Muscle of leg (tissue), 11 donors: ENCODE data around the gene MIER3. TPM values are rescaled to one million over a fixed set of nuclear protein-coding genes. Genes with fewer than 3 reads are reported as not detected.

ENCODE experiments used
- DNase-seq: peaks from one replicate; pipeline ENCODE4 v3.0.0; 2013
- H3K27ac ChIP-seq: one replicate; pipeline ENCODE4 v1.5.1; 2013; ENCODE audit warnings: mild to moderate bottlenecking, low read length, control low read depth
- H3K27me3 ChIP-seq: one replicate; pipeline ENCODE4 v1.6.1; 2013; ENCODE audit warnings: low read length; ENCODE audit not compliant: control insufficient read depth, insufficient read depth
- H3K36me3 ChIP-seq: one replicate; pipeline ENCODE4 v1.6.1; 2013; ENCODE audit warnings: low read length; ENCODE audit not compliant: control insufficient read depth, insufficient read depth
- H3K4me1 ChIP-seq: one replicate; pipeline ENCODE4 v1.6.1; 2013; ENCODE audit warnings: low read length; ENCODE audit not compliant: control insufficient read depth, insufficient read depth
- H3K4me3 ChIP-seq: one replicate; pipeline ENCODE4 v1.5.1; 2013; ENCODE audit warnings: low read length, control low read depth
- H3K9me3 ChIP-seq: replicated peaks from 2 replicates; pipeline ENCODE4 v1.6.1; 2013; ENCODE audit warnings: low read depth, low read length; ENCODE audit not compliant: control insufficient read depth
- WGBS: methylation state at CpG from one replicate; pipeline ENCODE4 v1.1.5; 2013; ENCODE audit warnings: missing lambda C conversion rate; ENCODE audit not compliant: insufficient coverage; 5-methylcytosine and 5-hydroxymethylcytosine counted together
- polyA plus RNA-seq, 8 donors: library from polyadenylated mRNA; unstranded; fragments of 120-200 nt; gene quantifications; one replicate each; pipeline versions ENCODE4 v1.2.1 to v1.2.3, GENCODE V29; 2013; ENCODE audit warnings: inconsistent platforms in 1 of 8, low replicate concordance in 1 of 8; ENCODE audit not compliant: insufficient read length in 8 of 8, insufficient read depth in 1 of 8
- total RNA-seq: library from RNA; stranded (reverse); fragments of 120-200 nt; gene quantifications from one replicate; pipeline ENCODE4 v1.2.4, GENCODE V29; 2013

MIER3 gene
- total and polyA plus RNA-seq, 9 donors: 15.0 to 28.5 (median 20.3) TPM

DNA sequence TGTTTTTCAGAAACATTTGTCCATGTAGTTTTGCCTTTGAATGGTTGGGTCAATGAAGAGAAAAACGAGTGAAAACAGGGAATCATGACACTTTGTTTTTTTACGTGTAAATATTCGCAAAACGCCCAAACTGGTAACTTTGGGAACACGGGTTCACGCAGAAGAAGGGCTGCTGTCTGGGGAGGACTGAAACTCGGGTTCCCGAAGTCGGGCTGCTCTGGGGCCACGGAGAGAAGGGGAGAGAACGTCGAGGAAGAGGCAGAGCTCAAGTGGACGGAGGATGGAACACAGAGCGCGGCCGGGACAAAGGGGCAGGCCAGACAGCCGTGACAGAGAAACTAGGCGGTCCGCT lies 43.0 kb downstream of the MIER3 start:
- Histone ChIP-seq H3K27me3 (no peaks in the 10 kb centered on the region), H3K4me1 (peaks cover 2% of the 10 kb centered on the region), H3K9me3 (no peaks in the 10 kb centered on the region), H3K36me3 (no peaks in the 10 kb centered on the region), H3K27ac (peak overlapping the region; percentile 96), H3K4me3 (peak overlapping the region; percentile 62)
- WGBS: 0% methylated on average over 19 of the region's 19 CpGs
- DNase-seq: no peak

DNA sequence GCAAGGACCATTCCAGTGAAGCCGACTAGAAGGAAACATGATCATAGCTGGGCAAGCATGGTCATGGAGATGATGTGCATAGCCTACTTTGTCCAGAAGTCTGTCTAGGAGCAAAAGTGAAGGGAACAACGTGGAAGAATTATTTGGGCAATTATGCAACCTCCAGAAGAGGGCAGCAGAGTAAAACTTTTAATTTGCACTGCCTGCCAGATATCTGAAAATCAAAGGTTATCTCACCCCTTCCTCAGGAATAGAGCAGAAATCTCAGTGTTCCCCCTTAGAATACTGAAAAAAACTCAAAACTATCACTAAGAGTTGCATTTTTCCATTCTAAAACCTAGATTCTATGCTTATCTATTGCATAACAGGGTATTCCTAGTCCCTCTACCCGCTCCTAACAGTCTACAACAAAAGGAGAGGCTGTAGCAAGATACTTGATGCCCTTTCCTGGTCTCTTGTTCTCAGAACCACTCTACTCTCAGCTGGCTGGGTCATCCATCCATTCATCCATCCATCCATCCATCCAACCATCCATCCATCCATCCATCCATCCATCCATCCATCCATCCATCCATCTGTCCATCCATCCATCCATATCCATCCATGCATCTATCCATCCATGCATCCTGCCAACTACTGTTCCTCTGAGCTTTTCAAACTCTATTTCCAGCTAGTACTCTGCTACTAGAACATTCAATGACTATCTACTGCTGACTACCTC lies 50.9 kb downstream of the MIER3 start:
- no peaks in the 10 kb centered on the region for H3K27me3 ChIP-seq
- peak; percentile 45 for DNase-seq
- H3K4me3 ChIP-seq: no peak overlapping the region
- no peaks in the 10 kb centered on the region for H3K4me1 ChIP-seq
- WGBS: 52% methylated on average over 2 of the region's 3 CpGs
- H3K27ac ChIP-seq: no peak overlapping the region
- H3K36me3 ChIP-seq: no peaks in the 10 kb centered on the region
- H3K9me3 ChIP-seq: no peaks in the 10 kb centered on the region

GRCh38 chr5:56900395-56900794 lies 51.5 kb downstream of the MIER3 start:
- no peaks in the 10 kb centered on the region for H3K27me3 ChIP-seq
- H3K36me3 ChIP-seq: no peaks in the 10 kb centered on the region
- H3K27ac ChIP-seq: no peak overlapping the region
- no peaks in the 10 kb centered on the region for H3K9me3 ChIP-seq
- no peaks in the 10 kb centered on the region for H3K4me1 ChIP-seq
- H3K4me3 ChIP-seq: no peak overlapping the region
- WGBS: 92% methylated on average over 1 of the region's 4 CpGs
- no peak for DNase-seq

GRCh38 chr5:56898213-56898612 lies 53.7 kb downstream of the MIER3 start:
- no peaks in the 10 kb centered on the region for H3K27me3 ChIP-seq
- peaks cover 5% of the 10 kb centered on the region for H3K36me3 ChIP-seq
- no peak for DNase-seq
- no peaks in the 10 kb centered on the region for H3K9me3 ChIP-seq
- H3K27ac ChIP-seq: no peak overlapping the region
- WGBS: 55% methylated on average over 2 of the region's 4 CpGs
- H3K4me1 ChIP-seq: no peaks in the 10 kb centered on the region
- H3K4me3 ChIP-seq: no peak overlapping the region

DNA sequence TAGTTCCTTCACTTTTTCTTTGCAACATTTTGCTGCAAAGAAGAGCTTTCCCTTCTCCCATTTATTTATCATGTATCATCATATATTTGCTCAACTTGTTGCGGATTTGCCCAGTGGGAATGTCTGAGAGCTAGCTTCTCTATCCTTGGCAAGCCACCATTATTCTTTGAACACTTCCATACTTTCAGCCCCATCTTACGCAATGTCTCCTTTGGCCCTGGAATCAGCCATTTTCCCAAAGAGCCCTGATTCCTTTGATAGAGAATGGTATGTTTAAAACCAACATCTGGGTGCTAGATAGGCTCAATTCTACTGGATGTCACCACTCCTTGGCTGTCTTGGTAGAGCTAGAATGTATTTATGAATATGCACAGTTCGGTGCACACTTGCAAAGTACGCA lies 55.2 kb downstream of the MIER3 start:
- Histone ChIP-seq H3K9me3 (no peaks in the 10 kb centered on the region), H3K27ac (no peak overlapping the region), H3K4me3 (no peak overlapping the region), H3K36me3 (peaks cover 5% of the 10 kb centered on the region), H3K4me1 (no peaks in the 10 kb centered on the region), H3K27me3 (no peaks in the 10 kb centered on the region)
- no peak for DNase-seq
- WGBS: 93% methylated on average over 2 of the region's 4 CpGs

GRCh38 chr5:56893251-56893951 lies 58.5 kb downstream of the MIER3 start:
- no peak overlapping the region for H3K27ac ChIP-seq
- no peak overlapping the region for H3K4me3 ChIP-seq
- no peaks in the 10 kb centered on the region for H3K27me3 ChIP-seq
- DNase-seq: no peak
- H3K4me1 ChIP-seq: no peaks in the 10 kb centered on the region
- 89% methylated on average over 4 of the region's 5 CpGs for WGBS
- no peaks in the 10 kb centered on the region for H3K9me3 ChIP-seq
- H3K36me3 ChIP-seq: peaks cover 11% of the 10 kb centered on the region

DNA sequence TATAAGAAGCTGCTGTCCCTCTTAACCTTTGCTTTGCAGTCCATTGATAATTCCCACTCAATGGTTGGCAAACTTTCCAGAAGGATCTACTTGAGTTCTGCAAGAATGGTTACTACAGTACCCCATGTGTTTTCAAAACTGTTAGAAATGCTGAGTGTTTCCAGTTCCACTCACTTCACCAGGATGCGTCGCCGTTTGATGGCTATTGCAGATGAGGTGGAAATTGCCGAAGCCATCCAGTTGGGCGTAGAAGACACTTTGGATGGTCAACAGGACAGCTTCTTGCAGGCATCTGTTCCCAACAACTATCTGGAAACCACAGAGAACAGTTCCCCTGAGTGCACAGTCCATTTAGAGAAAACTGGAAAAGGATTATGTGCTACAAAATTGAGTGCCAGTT lies 70.4 kb downstream of the MIER3 start:
- no peak overlapping the region for H3K4me3 ChIP-seq
- H3K9me3 ChIP-seq: no peaks in the 10 kb centered on the region
- H3K27ac ChIP-seq: no peak overlapping the region
- DNase-seq: no peak
- no peaks in the 10 kb centered on the region for H3K27me3 ChIP-seq
- no CpG with 5 or more reads among the region's 5 CpGs for WGBS
- H3K4me1 ChIP-seq: no peaks in the 10 kb centered on the region
- H3K36me3 ChIP-seq: peaks cover 44% of the 10 kb centered on the region

DNA sequence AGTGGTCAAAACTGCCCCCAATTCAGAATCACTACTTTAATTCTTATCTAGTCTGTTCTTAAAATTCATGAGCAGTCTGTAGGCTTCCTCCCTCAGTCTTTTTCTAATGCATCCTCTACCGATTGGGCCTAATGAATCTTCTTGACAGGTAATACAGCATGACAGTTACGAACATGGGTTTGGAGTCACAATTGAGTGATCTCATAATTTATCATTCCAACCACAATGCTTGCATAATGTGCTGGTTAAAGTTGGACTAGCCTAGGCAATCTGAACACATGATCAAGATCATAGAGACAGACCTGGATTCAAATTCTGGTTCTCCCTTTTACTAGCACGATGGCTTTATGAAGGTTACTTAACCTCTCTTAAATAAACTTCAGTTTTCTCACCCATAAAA lies 75.6 kb downstream of the MIER3 start:
- Histone ChIP-seq H3K27ac (no peak overlapping the region), H3K27me3 (no peaks in the 10 kb centered on the region), H3K4me3 (no peak overlapping the region), H3K9me3 (no peaks in the 10 kb centered on the region), H3K36me3 (peaks cover 22% of the 10 kb centered on the region), H3K4me1 (no peaks in the 10 kb centered on the region)
- no peak for DNase-seq
- 67% methylated on average over 1 of the region's 3 CpGs for WGBS

DNA sequence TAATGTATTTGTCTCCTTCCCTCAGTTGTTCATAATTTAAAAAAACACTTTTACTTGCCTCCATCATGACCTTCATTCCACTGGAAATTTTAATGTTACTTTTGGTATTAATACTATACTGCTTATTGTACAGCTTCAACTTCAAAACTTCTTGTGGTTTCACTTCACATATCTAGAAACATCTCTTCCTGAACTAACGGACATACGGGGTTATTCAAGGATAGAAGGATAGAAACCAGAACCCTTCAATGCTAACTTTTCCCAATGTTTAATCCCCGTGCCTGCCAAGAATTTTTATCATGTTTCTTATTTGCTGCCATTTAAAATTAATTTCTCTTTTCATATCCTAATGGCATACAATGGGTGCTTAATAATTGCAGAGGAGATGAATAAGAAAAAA lies 78.9 kb downstream of the MIER3 start:
- peaks cover 21% of the 10 kb centered on the region for H3K36me3 ChIP-seq
- no peaks in the 10 kb centered on the region for H3K4me1 ChIP-seq
- no peaks in the 10 kb centered on the region for H3K27me3 ChIP-seq
- H3K9me3 ChIP-seq: no peaks in the 10 kb centered on the region
- no CpG with 5 or more reads among the region's 3 CpGs for WGBS
- H3K27ac ChIP-seq: no peak overlapping the region
- no peak overlapping the region for H3K4me3 ChIP-seq
- DNase-seq: no peak

DNA sequence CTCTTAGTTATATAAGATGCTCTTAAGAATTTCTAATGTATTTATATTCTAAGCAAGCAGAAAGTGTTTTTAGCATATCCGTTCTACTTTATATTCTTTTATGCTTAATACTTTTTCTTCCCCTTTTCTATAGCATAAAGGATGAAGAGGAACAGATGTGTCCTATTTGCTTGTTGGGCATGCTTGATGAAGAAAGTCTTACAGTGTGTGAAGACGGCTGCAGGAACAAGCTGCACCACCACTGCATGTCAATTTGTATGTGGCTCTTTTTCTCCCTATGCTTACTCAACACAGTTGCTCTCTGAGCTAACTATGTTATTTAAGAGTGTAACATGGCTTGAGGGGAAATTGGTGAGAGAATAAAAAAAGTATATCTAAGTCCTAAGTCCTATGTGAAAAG lies 80.1 kb downstream of the MIER3 start:
- H3K9me3 ChIP-seq: no peaks in the 10 kb centered on the region
- H3K4me3 ChIP-seq: no peak overlapping the region
- no peak for DNase-seq
- no peaks in the 10 kb centered on the region for H3K4me1 ChIP-seq
- no peaks in the 10 kb centered on the region for H3K27me3 ChIP-seq
- peaks cover 18% of the 10 kb centered on the region for H3K36me3 ChIP-seq
- no peak overlapping the region for H3K27ac ChIP-seq
- WGBS: no CpG with 5 or more reads among the region's 2 CpGs
